Measurements from ENCODE around the gene WNT11.

Gene WNT11

GRCh38 chr11:76221365-76221764 lies 15.1 kb upstream of the WNT11 start:
- no peak for TF ChIP-seq EZH2phosphoT487 (IDR thresholded peaks at IDR 0.05; ENCODE audit: borderline replicate concordance, low read length)
- no peak for TF ChIP-seq CTCF (IDR thresholded peaks at IDR 0.05; ENCODE audit: low read depth, low read length, poor library complexity, severe bottlenecking)
- Histone ChIP-seq H3K4me1 (ENCODE audit: control insufficient read depth, low read length) (no peaks in the 10 kb centered on the region), H3K27me3 (ENCODE audit: control insufficient read depth, low read length) (0 out of 2 replicates have a peak, but pooled peaks cover 3% of the 10 kb centered on the region), H3K4me3 (ENCODE audit: low read length) (no peak overlapping the region), H3K4me2 (ENCODE audit: low read length) (no peak overlapping the region), H3K36me3 (ENCODE audit: control insufficient read depth, low read length) (no peaks in the 10 kb centered on the region), H3K27ac (ENCODE audit: low read depth, low read length) (no peak overlapping the region), H4K20me1 (ENCODE audit: control insufficient read depth, insufficient read depth, low read depth, low read length) (no peaks in the 10 kb centered on the region), H3K9me3 (ENCODE audit: control insufficient read depth, insufficient read depth, low read length) (no peaks in the 10 kb centered on the region), H3F3A (ENCODE audit: control insufficient read depth, insufficient read depth) (no peaks in the 10 kb centered on the region), H3K9me2 (replicated peaks; ENCODE audit: control insufficient read depth, low read length) (no peaks in the 10 kb centered on the region), H3K79me2 (ENCODE audit: control insufficient read depth, low read length) (no peaks in the 10 kb centered on the region)

- 0 out of 2 replicates have a peak, but pooled peaks cover 3% of the 10 kb centered on the region for H3K27me3 ChIP-seq (ENCODE audit: control insufficient read depth, low read length)
Measured at GRCh38 chr11:76219243-76219642, 12.9 kb upstream of the WNT11 start.

GRCh38 chr11:76218449-76219178 lies 12.3 kb upstream of the WNT11 start:
- H3K36me3 ChIP-seq (ENCODE audit: control insufficient read depth, low read length), result no peaks in the 10 kb centered on the region
- no peaks in the 10 kb centered on the region for H3K4me1 ChIP-seq (ENCODE audit: control insufficient read depth, low read length)
- no peak for TF ChIP-seq CTCF (IDR thresholded peaks at IDR 0.05; ENCODE audit: low read depth, low read length, poor library complexity, severe bottlenecking)
- TF ChIP-seq EZH2phosphoT487 (IDR thresholded peaks at IDR 0.05; ENCODE audit: borderline replicate concordance, low read length), result no peak
- H3K4me3 ChIP-seq (ENCODE audit: low read length), result no peak overlapping the region
- H4K20me1 ChIP-seq (ENCODE audit: control insufficient read depth, insufficient read depth, low read depth, low read length), result no peaks in the 10 kb centered on the region
- H3K79me2 ChIP-seq (ENCODE audit: control insufficient read depth, low read length), result no peaks in the 10 kb centered on the region
- H3K4me2 ChIP-seq (ENCODE audit: low read length), result no peak overlapping the region
- no peaks in the 10 kb centered on the region for H3F3A ChIP-seq (ENCODE audit: control insufficient read depth, insufficient read depth)
- no peak overlapping the region for H3K27ac ChIP-seq (ENCODE audit: low read depth, low read length)
- H3K9me3 ChIP-seq (ENCODE audit: control insufficient read depth, insufficient read depth, low read length), result no peaks in the 10 kb centered on the region
- no peaks in the 10 kb centered on the region for H3K9me2 ChIP-seq (replicated peaks; ENCODE audit: control insufficient read depth, low read length)
- H3K27me3 ChIP-seq (ENCODE audit: control insufficient read depth, low read length), result peaks cover 3% of the 10 kb centered on the region; the same call in 1 of the 2 replicates

More at GRCh38 chr11:76219243-76219642, 12.9 kb upstream of the WNT11 start:
- H4K20me1 ChIP-seq (ENCODE audit: control insufficient read depth, insufficient read depth, low read depth, low read length), result no peaks in the 10 kb centered on the region
- H3K9me3 ChIP-seq (ENCODE audit: control insufficient read depth, insufficient read depth, low read length), result no peaks in the 10 kb centered on the region
- no peaks in the 10 kb centered on the region for H3K79me2 ChIP-seq (ENCODE audit: control insufficient read depth, low read length)
- no peaks in the 10 kb centered on the region for H3K9me2 ChIP-seq (replicated peaks; ENCODE audit: control insufficient read depth, low read length)
- no peak overlapping the region for H3K4me2 ChIP-seq (ENCODE audit: low read length)
- H3K27ac ChIP-seq (ENCODE audit: low read depth, low read length), result no peak overlapping the region
- TF ChIP-seq EZH2phosphoT487 (IDR thresholded peaks at IDR 0.05; ENCODE audit: borderline replicate concordance, low read length), result no peak
- TF ChIP-seq CTCF (IDR thresholded peaks at IDR 0.05; ENCODE audit: low read depth, low read length, poor library complexity, severe bottlenecking), result no peak
- H3K36me3 ChIP-seq (ENCODE audit: control insufficient read depth, low read length), result no peaks in the 10 kb centered on the region
- H3K4me1 ChIP-seq (ENCODE audit: control insufficient read depth, low read length), result no peaks in the 10 kb centered on the region
- H3F3A ChIP-seq (ENCODE audit: control insufficient read depth, insufficient read depth), result no peaks in the 10 kb centered on the region
- H3K4me3 ChIP-seq (ENCODE audit: low read length), result no peak overlapping the region

All from DOHH2 (cell line).